T-helper 9 cell (primary cell): Measurements from ENCODE around the gene GPM6B.

Experiments used
- DNase-seq: peaks from one replicate; pipeline ENCODE4 v3.0.0-alpha.2; 2020

Gene GPM6B

GRCh38 chrX:13821738-13822137, 4.8 kb upstream of the GPM6B start:
- DNase-seq, result no peak

- DNase-seq, result no peak
Observed at GRCh38 chrX:13816176-13816575, 717 bp downstream of the GPM6B start.

GRCh38 chrX:13815664-13816063, 1.2 kb downstream of the GPM6B start:
- DNase-seq, result no peak

- DNase-seq, result no peak
Observed at GRCh38 chrX:13808865-13809264, 8.0 kb downstream of the GPM6B start.

- DNase-seq, result no peak
Observed at GRCh38 chrX:13808293-13808692, 8.6 kb downstream of the GPM6B start.

- DNase-seq, result no peak
Observed at GRCh38 chrX:13805241-13805640, 11.7 kb downstream of the GPM6B start.

GRCh38 chrX:13803116-13803515, 13.8 kb downstream of the GPM6B start:
- DNase-seq, result no peak

- DNase-seq, result no peak
Observed at GRCh38 chrX:13798184-13798583, 18.7 kb downstream of the GPM6B start.

GRCh38 chrX:13797512-13797911, 19.4 kb downstream of the GPM6B start:
- DNase-seq, result no peak

GRCh38 chrX:13794417-13794816, 22.5 kb downstream of the GPM6B start:
- no peak for DNase-seq

GRCh38 chrX:13793897-13794296, 23.0 kb downstream of the GPM6B start:
- DNase-seq, result no peak

- DNase-seq, result no peak
Observed at GRCh38 chrX:13791559-13791958, 25.3 kb downstream of the GPM6B start.

GRCh38 chrX:13791145-13791544, 25.7 kb downstream of the GPM6B start:
- DNase-seq, result no peak

- DNase-seq, result no peak
Observed at GRCh38 chrX:13790206-13791131, 26.4 kb downstream of the GPM6B start.

GRCh38 chrX:13786048-13786447, 30.8 kb downstream of the GPM6B start:
- DNase-seq, result no peak

GRCh38 chrX:13780868-13781427, 35.9 kb downstream of the GPM6B start:
- no peak for DNase-seq

GRCh38 chrX:13778916-13779315, 38.0 kb downstream of the GPM6B start:
- no peak for DNase-seq

- no peak for DNase-seq
Observed at GRCh38 chrX:13776387-13776786, 40.5 kb downstream of the GPM6B start.

- DNase-seq, result no peak
Observed at GRCh38 chrX:13775837-13776236, 41.1 kb downstream of the GPM6B start.

GRCh38 chrX:13774696-13775095, 42.2 kb downstream of the GPM6B start:
- no peak for DNase-seq

- DNase-seq, result no peak
Observed at GRCh38 chrX:13770013-13770535, 46.8 kb downstream of the GPM6B start.

GRCh38 chrX:13768939-13769338, 48.0 kb downstream of the GPM6B start:
- no peak for DNase-seq

GRCh38 chrX:13764765-13765164, 52.1 kb downstream of the GPM6B start:
- DNase-seq, result no peak

- no peak for DNase-seq
Observed at GRCh38 chrX:13764281-13764680, 52.6 kb downstream of the GPM6B start.
